GM20000 (cell line): ENCODE measurements around the gene ZBED6.
"Not testable (repeated sequence)": the region's sequence is repeated elsewhere in the genome, so short reads cannot be mapped to it uniquely, and the experiment has no call there.

Source experiments
- DNase-seq: peaks from one replicate; pipeline ENCODE4 v3.0.0; 2012; ENCODE audit warnings: low spot score
- CTCF ChIP-seq: IDR thresholded peaks from 2 replicates; pipeline ENCODE4 v1.5.1; 2012; ENCODE audit warnings: mild to moderate bottlenecking, control low read depth; ENCODE audit errors: extremely low read depth, missing control alignments

Gene ZBED6

GRCh38 chr1:203789966-203790365 is 5.5 kb upstream of the ZBED6 start:
- DNase-seq = no peak
- no peak for TF ChIP-seq CTCF

DNA sequence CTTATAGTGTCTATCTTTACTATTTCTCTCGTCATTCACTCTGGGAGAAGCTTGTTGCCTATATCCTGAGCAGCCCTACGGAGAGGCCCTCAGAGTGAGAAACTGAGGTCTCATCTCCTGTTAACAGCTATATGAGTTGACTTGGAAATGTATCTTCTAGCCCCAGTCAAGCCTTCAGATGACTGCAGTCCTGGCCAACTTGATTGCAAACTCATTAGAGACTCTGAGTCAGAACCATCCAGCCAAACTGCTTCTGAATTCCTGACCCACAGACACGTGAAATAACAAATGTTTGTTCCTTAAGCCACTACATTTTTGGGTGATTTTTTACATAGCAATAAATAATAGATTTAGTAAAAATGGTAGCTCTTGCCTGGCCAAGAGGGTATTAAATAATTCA is 3.9 kb upstream of the ZBED6 start:
- no peak for TF ChIP-seq CTCF
- DNase-seq = no peak

- no peak for DNase-seq
- TF ChIP-seq CTCF = no peak
These were observed 2.9 kb upstream of the ZBED6 start for GRCh38 chr1:203792486-203792885.

DNA sequence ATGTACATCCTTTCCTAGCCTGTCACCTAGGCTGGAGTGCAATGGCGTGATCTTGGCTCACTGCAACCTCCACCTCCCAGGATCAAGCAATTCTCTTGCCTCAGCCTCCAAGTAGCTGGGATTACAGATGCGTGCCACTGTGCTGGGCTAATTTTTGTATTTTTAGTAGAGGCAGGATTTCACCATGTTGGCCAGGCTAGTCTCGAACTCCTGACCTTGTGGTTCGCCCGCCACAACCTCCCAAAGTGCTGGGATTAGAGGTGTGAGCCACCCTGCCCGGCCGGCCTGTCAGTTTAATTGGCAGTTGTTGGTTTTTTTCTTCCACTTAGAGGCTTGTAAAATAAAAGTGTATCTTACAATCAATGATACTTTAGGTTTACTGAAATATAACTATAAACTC is 1.9 kb upstream of the ZBED6 start:
- DNase-seq = not testable (repeated sequence)

DNA sequence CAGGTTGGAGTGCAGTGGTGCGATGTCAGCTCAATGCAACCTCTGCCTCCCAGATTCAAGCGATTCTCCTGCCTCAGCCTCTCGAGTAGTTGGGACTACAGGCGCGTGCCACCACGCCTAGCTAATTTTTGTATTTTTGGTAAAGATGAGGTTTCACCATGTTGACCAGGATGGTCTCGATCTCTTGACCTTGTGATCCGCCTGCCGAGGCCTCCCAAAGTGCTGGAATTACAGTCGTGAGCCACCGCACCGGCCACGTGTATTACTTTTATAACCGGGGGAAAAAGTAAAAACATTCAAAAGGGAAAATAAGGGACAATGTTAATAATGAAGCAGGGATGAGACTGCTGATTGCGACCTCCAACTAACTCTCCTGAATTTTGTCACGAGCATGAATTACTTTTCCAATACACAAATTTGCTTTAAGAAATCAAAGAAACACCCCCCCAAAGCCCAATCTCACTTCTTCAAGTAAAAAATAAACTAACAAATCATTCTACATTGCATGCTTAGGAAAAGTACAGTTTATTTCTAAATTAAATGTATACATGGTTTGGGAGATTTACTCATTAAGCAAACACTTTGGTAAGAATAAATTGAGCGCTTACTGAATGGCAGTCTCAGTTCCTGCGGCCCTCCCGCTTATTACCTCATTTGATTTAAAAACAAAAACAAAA is 521 bp upstream of the ZBED6 start:
- no peak for TF ChIP-seq CTCF
- DNase-seq = no peak

- DNase-seq = peak; percentile 13
- no peak for TF ChIP-seq CTCF
These were observed 798 bp downstream of the ZBED6 start for GRCh38 chr1:203796236-203796605.

GRCh38 chr1:203797216-203797615 is 1.8 kb downstream of the ZBED6 start:
- TF ChIP-seq CTCF = no peak

GRCh38 chr1:203797948-203798655 is 2.7 kb downstream of the ZBED6 start:
- no peak for TF ChIP-seq CTCF
- DNase-seq = no peak

More at GRCh38 chr1:203797216-203797615, 1.8 kb downstream of the ZBED6 start:
- DNase-seq = no peak
